ENCODE measurements around the gene CLEC1A. TPM values are rescaled to one million over a fixed set of nuclear protein-coding genes. Genes with fewer than 3 reads are reported as not detected.

The CLEC1A gene
- total RNA-seq, 1 donor from 2014 or later, result not detected

GRCh38 chr12:10088031-10088430 is 10.8 kb downstream of the CLEC1A start:
- intact Hi-C loops (cut with micrococcal nuclease), result no loop called here
- Mint-ChIP-seq H3K36me3 (ENCODE audit: low read depth) (no peaks in the 10 kb centered on the region), H3K4me3 (no peak overlapping the region), H3K4me1 (no peaks in the 10 kb centered on the region), H3K9me3 (no peaks in the 10 kb centered on the region), H3K27ac (no peak overlapping the region), H3K27me3 (peaks cover 22% of the 10 kb centered on the region)
- DNase-seq, result no peak

GRCh38 chr12:10086387-10086786 is 12.4 kb downstream of the CLEC1A start:
- no peaks in the 10 kb centered on the region for H3K9me3 Mint-ChIP-seq
- peaks cover 19% of the 10 kb centered on the region for H3K27me3 Mint-ChIP-seq
- H3K4me3 Mint-ChIP-seq, result no peak overlapping the region
- H3K27ac Mint-ChIP-seq, result no peak overlapping the region
- no peaks in the 10 kb centered on the region for H3K4me1 Mint-ChIP-seq
- DNase-seq, result no peak
- intact Hi-C loops (cut with micrococcal nuclease), result no loop called here
- no peaks in the 10 kb centered on the region for H3K36me3 Mint-ChIP-seq (ENCODE audit: low read depth)

GRCh38 chr12:10084733-10085132 is 14.1 kb downstream of the CLEC1A start:
- Mint-ChIP-seq H3K27me3 (peaks cover 13% of the 10 kb centered on the region), H3K4me1 (no peaks in the 10 kb centered on the region), H3K27ac (no peak overlapping the region), H3K4me3 (no peak overlapping the region), H3K36me3 (ENCODE audit: low read depth) (no peaks in the 10 kb centered on the region), H3K9me3 (no peaks in the 10 kb centered on the region)
- intact Hi-C loops (cut with micrococcal nuclease), result no loop called here
- no peak for DNase-seq

- no peak overlapping the region for H3K4me3 Mint-ChIP-seq
- peaks cover 16% of the 10 kb centered on the region for H3K27me3 Mint-ChIP-seq
- no peaks in the 10 kb centered on the region for H3K9me3 Mint-ChIP-seq
- no peak overlapping the region for H3K27ac Mint-ChIP-seq
- intact Hi-C loops (cut with micrococcal nuclease), result no loop called here
- no peak for DNase-seq
- H3K4me1 Mint-ChIP-seq, result no peaks in the 10 kb centered on the region
- H3K36me3 Mint-ChIP-seq (ENCODE audit: low read depth), result no peaks in the 10 kb centered on the region
Measured at GRCh38 chr12:10082117-10082874, 16.5 kb downstream of the CLEC1A start.

- H3K4me3 Mint-ChIP-seq, result no peak overlapping the region
- no peaks in the 10 kb centered on the region for H3K9me3 Mint-ChIP-seq
- no peaks in the 10 kb centered on the region for H3K36me3 Mint-ChIP-seq (ENCODE audit: low read depth)
- intact Hi-C loops (cut with micrococcal nuclease), result no loop called here
- no peak for DNase-seq
- no peak overlapping the region for H3K27ac Mint-ChIP-seq
- H3K4me1 Mint-ChIP-seq, result no peaks in the 10 kb centered on the region
- H3K27me3 Mint-ChIP-seq, result peaks cover 21% of the 10 kb centered on the region
Measured at GRCh38 chr12:10075451-10075850, 23.3 kb downstream of the CLEC1A start.

GRCh38 chr12:10073261-10073660 is 25.5 kb downstream of the CLEC1A start:
- peaks cover 28% of the 10 kb centered on the region for H3K27me3 Mint-ChIP-seq
- intact Hi-C loops (cut with micrococcal nuclease), result no loop called here
- H3K36me3 Mint-ChIP-seq (ENCODE audit: low read depth), result no peaks in the 10 kb centered on the region
- no peaks in the 10 kb centered on the region for H3K9me3 Mint-ChIP-seq
- no peak overlapping the region for H3K4me3 Mint-ChIP-seq
- H3K4me1 Mint-ChIP-seq, result no peaks in the 10 kb centered on the region
- no peak overlapping the region for H3K27ac Mint-ChIP-seq
- DNase-seq, result no peak

- H3K4me3 Mint-ChIP-seq, result no peak overlapping the region
- no peaks in the 10 kb centered on the region for H3K36me3 Mint-ChIP-seq (ENCODE audit: low read depth)
- H3K9me3 Mint-ChIP-seq, result no peaks in the 10 kb centered on the region
- peaks cover 25% of the 10 kb centered on the region for H3K27me3 Mint-ChIP-seq
- intact Hi-C loops (cut with micrococcal nuclease), result no loop called here
- no peaks in the 10 kb centered on the region for H3K4me1 Mint-ChIP-seq
- no peak for DNase-seq
- no peak overlapping the region for H3K27ac Mint-ChIP-seq
Measured at GRCh38 chr12:10072131-10072530, 26.7 kb downstream of the CLEC1A start.

GRCh38 chr12:10070380-10070779 is 28.4 kb downstream of the CLEC1A start:
- H3K36me3 Mint-ChIP-seq (ENCODE audit: low read depth), result no peaks in the 10 kb centered on the region

GRCh38 chr12:10069976-10070375 is 28.8 kb downstream of the CLEC1A start:
- Mint-ChIP-seq H3K27me3 (peaks cover 20% of the 10 kb centered on the region), H3K36me3 (ENCODE audit: low read depth) (no peaks in the 10 kb centered on the region), H3K4me1 (peaks cover 2% of the 10 kb centered on the region), H3K4me3 (no peak overlapping the region), H3K9me3 (no peaks in the 10 kb centered on the region), H3K27ac (no peak overlapping the region)
- intact Hi-C loops (cut with micrococcal nuclease), result no loop called here
- no peak for DNase-seq

More at GRCh38 chr12:10070380-10070779, 28.4 kb downstream of the CLEC1A start:
- Mint-ChIP-seq H3K4me1 (no peaks in the 10 kb centered on the region), H3K27me3 (peaks cover 22% of the 10 kb centered on the region), H3K4me3 (no peak overlapping the region), H3K9me3 (no peaks in the 10 kb centered on the region), H3K27ac (no peak overlapping the region)
- DNase-seq, result no peak
- intact Hi-C loops (cut with micrococcal nuclease), result no loop called here

GRCh38 chr12:10069099-10069498 is 29.7 kb downstream of the CLEC1A start:
- H3K36me3 Mint-ChIP-seq (ENCODE audit: low read depth), result no peaks in the 10 kb centered on the region
- H3K9me3 Mint-ChIP-seq, result no peaks in the 10 kb centered on the region
- H3K27ac Mint-ChIP-seq, result no peak overlapping the region
- peaks cover 22% of the 10 kb centered on the region for H3K27me3 Mint-ChIP-seq
- peaks cover 3% of the 10 kb centered on the region for H3K4me1 Mint-ChIP-seq
- no peak overlapping the region for H3K4me3 Mint-ChIP-seq
- no peak for DNase-seq
- intact Hi-C loops (cut with micrococcal nuclease), result no loop called here

- Mint-ChIP-seq H3K36me3 (ENCODE audit: low read depth) (no peaks in the 10 kb centered on the region), H3K27me3 (peaks cover 22% of the 10 kb centered on the region), H3K4me3 (no peak overlapping the region), H3K4me1 (peaks cover 3% of the 10 kb centered on the region), H3K27ac (no peak overlapping the region), H3K9me3 (no peaks in the 10 kb centered on the region)
- DNase-seq, result no peak
- intact Hi-C loops (cut with micrococcal nuclease), result no loop called here
Measured at GRCh38 chr12:10068644-10069043, 30.1 kb downstream of the CLEC1A start.

GRCh38 chr12:10067942-10068341 is 30.8 kb downstream of the CLEC1A start:
- Mint-ChIP-seq H3K27ac (no peak overlapping the region), H3K4me3 (no peak overlapping the region), H3K4me1 (peaks cover 3% of the 10 kb centered on the region), H3K9me3 (no peaks in the 10 kb centered on the region), H3K27me3 (peaks cover 21% of the 10 kb centered on the region), H3K36me3 (ENCODE audit: low read depth) (no peaks in the 10 kb centered on the region)
- no peak for DNase-seq
- intact Hi-C loops (cut with micrococcal nuclease), result no loop called here

- intact Hi-C loops (cut with micrococcal nuclease), result no loop called here
- no peak overlapping the region for H3K4me3 Mint-ChIP-seq
- no peak for DNase-seq
- H3K27me3 Mint-ChIP-seq, result peaks cover 23% of the 10 kb centered on the region
- no peaks in the 10 kb centered on the region for H3K9me3 Mint-ChIP-seq
- peaks cover 3% of the 10 kb centered on the region for H3K4me1 Mint-ChIP-seq
- no peak overlapping the region for H3K27ac Mint-ChIP-seq
- H3K36me3 Mint-ChIP-seq (ENCODE audit: low read depth), result no peaks in the 10 kb centered on the region
Measured at GRCh38 chr12:10067264-10067663, 31.5 kb downstream of the CLEC1A start.

- no peaks in the 10 kb centered on the region for H3K36me3 Mint-ChIP-seq (ENCODE audit: low read depth)
- no peak overlapping the region for H3K4me3 Mint-ChIP-seq
- H3K9me3 Mint-ChIP-seq, result no peaks in the 10 kb centered on the region
- DNase-seq, result no peak
- peaks cover 3% of the 10 kb centered on the region for H3K4me1 Mint-ChIP-seq
- intact Hi-C loops (cut with micrococcal nuclease), result no loop called here
- H3K27ac Mint-ChIP-seq, result no peak overlapping the region
- H3K27me3 Mint-ChIP-seq, result peaks cover 36% of the 10 kb centered on the region
Measured at GRCh38 chr12:10065241-10065640, 33.5 kb downstream of the CLEC1A start.

GRCh38 chr12:10058387-10058786 is 40.4 kb downstream of the CLEC1A start:
- Mint-ChIP-seq H3K9me3 (no peaks in the 10 kb centered on the region), H3K4me1 (no peaks in the 10 kb centered on the region), H3K4me3 (no peak overlapping the region), H3K27me3 (peaks cover 47% of the 10 kb centered on the region), H3K27ac (no peak overlapping the region), H3K36me3 (ENCODE audit: low read depth) (no peaks in the 10 kb centered on the region)
- no peak for DNase-seq
- intact Hi-C loops (cut with micrococcal nuclease), result no loop called here

All from activated CD4-positive, alpha-beta T cell treated with anti-CD3 and anti-CD28 coated beads, Interleukin-2, amount 10 ng/mL, durations not matched to agents 24 days and 14 days (primary cell).